Subcutaneous abdominal adipose tissue (tissue), 5 donors: Measurements from ENCODE around the gene AKR7A3.
"Not testable (repeated sequence)": the region's sequence is repeated elsewhere in the genome, so short reads cannot be mapped to it uniquely, and the experiment has no call there.

ENCODE experiments used
- H3K27ac ChIP-seq: one replicate; pipeline ENCODE4 v1.7.0; 2013; ENCODE audit warnings: low read depth, mild to moderate bottlenecking, inconsistent platforms, low read length, moderate library complexity
- H3K27me3 ChIP-seq, 5 donors: one replicate each; pipeline ENCODE4 v1.7.0; 2013; ENCODE audit warnings: low read length in 5 of 5, inconsistent platforms in 1 of 5; ENCODE audit not compliant: control insufficient read depth in 5 of 5, insufficient read depth in 4 of 5
- H3K36me3 ChIP-seq, 5 donors: one replicate each; pipeline ENCODE4 v1.7.0; 2013; ENCODE audit warnings: low read length in 5 of 5; ENCODE audit not compliant: control insufficient read depth in 5 of 5, insufficient read depth in 5 of 5
- H3K4me1 ChIP-seq, 5 donors: one replicate each; pipeline ENCODE4 v1.7.0; 2013; ENCODE audit warnings: low read length in 5 of 5, mild to moderate bottlenecking in 3 of 5, moderate library complexity in 1 of 5; ENCODE audit not compliant: control insufficient read depth in 5 of 5, insufficient read depth in 5 of 5
- H3K4me3 ChIP-seq, 5 donors: one replicate each; pipeline ENCODE4 v1.7.0; 2013; ENCODE audit warnings: low read length in 5 of 5, low read depth in 1 of 5
- H3K9ac ChIP-seq, 5 donors: one replicate each; pipeline ENCODE4 v1.7.0; 2013; ENCODE audit warnings: low read length in 5 of 5, mild to moderate bottlenecking in 4 of 5, moderate library complexity in 3 of 5
- H3K9me3 ChIP-seq, 5 donors: one replicate each; pipeline ENCODE4 v1.7.0; 2013; ENCODE audit warnings: low read length in 5 of 5; ENCODE audit not compliant: control insufficient read depth in 5 of 5
- donor health status: healthy.
- donor health status: healthy.
- donor health status: healthy.
- donor health status: healthy.
- donor health status: healthy.

Gene AKR7A3

DNA sequence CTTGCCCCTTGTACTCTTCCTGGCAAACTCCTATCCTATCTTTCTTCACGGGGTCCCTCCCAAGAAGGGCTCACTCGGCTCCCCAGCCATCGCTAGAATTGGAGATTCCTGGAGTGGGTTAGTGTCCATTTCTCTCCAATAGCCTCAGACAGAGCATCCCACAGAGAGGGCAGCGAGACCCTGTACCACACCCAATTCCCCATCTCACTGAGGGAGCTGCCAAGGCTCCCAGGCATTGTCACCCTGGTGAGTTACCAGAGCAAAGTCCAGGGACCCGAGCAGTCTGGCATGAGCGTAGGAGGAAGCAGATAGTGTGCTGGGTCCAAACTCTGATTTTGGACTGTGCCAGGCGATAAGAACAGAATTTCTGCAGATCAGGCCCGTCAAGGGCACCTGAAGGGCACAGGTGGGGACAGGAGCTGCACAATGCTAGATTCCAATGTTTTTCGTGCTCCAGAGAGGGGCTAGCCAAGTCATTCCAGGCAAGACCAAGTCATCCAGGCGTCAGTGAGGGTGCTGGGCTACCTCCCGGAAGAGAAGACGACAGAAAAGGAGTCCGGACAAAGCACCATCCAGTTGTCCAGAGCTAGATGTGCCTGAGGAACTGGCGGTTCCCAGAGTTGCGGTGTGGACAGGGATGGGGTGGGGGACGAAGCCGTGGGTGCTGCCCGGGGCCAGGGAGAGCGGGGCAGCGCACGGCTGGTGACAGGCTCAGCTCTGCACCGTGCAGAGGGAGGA, 15.3 kb downstream of the AKR7A3 start:
- Histone ChIP-seq H3K27ac (no peak overlapping the region), H3K4me3 (no peak overlapping the region), H3K9me3 (peaks cover 0 to 13% (median 3%) of the 10 kb centered on the region in 5 donors), H3K9ac (no peak overlapping the region), H3K36me3 (peaks cover 0 to 5% (median 0%) of the 10 kb centered on the region in 5 donors), H3K27me3 (peaks cover 0 to 5% (median 3%) of the 10 kb centered on the region in 5 donors), H3K4me1 (peaks cover 0 to 3% (median 0%) of the 10 kb centered on the region in 5 donors)

DNA sequence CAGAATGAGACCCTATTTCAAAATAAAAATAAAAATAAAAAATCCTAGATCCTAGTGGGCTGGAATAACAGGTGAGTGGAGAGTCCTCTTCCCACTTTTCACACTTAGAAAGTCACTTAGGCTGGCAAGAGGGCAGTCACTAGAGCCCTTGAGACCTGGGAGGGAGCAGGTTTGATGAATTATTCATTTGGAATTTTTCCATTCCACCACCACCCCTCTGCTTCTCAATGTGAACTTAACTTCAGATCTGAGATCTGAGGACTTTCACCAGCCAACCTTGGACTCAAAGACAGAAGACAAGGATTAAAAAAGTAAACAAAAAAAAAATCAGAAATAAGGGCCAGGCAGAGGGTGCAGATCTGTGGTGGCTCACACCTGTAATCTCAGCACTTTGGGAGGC, 16.5 kb downstream of the AKR7A3 start:
- Histone ChIP-seq H3K9ac (no peak overlapping the region), H3K4me3 (no peak overlapping the region)

DNA sequence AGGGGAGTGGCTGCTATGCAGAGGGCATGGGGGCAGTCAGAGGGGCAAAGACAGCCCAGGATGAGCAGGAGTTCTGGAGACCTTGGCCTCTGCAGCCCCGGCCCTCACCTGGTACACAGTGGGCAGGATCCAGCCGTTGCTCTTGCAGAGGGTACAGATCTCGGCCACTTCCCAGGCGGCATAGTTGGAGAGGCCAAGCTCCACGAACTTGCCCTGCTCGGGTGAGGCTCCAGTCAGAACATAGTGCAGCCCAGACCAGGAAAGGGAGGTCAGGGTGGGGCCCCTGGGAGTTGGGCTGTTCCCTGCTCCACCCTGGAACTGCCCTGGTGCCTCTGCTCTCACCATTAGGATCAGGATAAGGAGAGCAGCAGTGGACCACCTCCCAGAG, 18.2 kb downstream of the AKR7A3 start:
- not testable (repeated sequence) for H3K27me3 ChIP-seq, H3K9me3 ChIP-seq, H3K4me1 ChIP-seq, H3K36me3 ChIP-seq, H3K4me3 ChIP-seq, H3K27ac ChIP-seq, H3K9ac ChIP-seq

More for the DNA sequence above, 16.5 kb downstream of the AKR7A3 start:
- Histone ChIP-seq H3K27ac (no peak overlapping the region), H3K4me1 (peaks cover 0 to 3% (median 0%) of the 10 kb centered on the region in 5 donors), H3K36me3 (peaks cover 0 to 5% (median 0%) of the 10 kb centered on the region in 5 donors), H3K9me3 (peaks cover 0 to 8% (median 3%) of the 10 kb centered on the region in 5 donors), H3K27me3 (peaks cover 0 to 5% (median 3%) of the 10 kb centered on the region in 5 donors)

DNA sequence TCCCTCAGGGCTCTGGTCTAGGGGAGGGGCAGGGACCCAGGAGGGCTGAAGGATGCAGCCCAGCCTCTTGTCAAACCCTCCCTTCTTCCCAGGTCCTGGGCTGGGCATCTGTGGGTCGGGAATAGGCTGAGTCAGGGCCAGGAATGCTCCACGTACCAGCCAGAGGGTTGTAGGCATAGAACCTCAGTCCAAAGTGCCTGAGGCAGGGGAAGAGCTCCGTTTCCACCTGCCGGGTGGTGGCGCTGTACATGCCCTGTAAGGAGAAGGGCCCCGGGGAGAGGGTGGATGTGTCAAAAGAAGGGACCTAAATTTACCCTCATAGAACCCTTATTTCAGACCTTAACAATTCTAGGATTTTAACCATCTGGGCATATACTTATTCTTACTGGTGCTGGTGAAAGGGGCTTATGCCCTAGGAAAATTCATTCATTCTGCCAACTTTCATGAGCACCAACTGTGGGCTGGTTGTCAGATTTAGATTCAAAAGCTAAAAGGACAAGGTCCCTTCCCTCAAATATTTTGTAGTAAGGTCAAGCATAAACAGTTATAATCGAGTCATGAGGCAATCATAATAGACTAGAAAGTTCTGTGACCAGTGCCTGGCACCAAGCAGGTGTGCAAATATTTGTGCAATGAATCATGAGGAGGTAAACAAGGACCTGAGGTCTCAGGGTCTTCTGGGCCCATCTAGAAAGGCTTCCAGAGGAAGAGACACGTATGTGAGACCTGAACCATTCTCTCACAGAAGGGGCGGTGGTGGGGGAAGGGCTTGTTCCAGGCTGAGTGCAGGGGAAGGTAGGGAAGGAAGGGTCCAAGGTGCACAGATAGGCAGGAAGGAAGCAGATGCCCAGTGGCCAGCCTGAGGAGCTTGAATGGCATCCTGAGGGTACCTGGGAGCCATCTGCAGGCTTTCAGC, 18.9 kb downstream of the AKR7A3 start:
- H3K9me3 ChIP-seq, H3K27me3 ChIP-seq, H3K4me3 ChIP-seq, H3K9ac ChIP-seq, H3K4me1 ChIP-seq, H3K27ac ChIP-seq, H3K36me3 ChIP-seq: not testable (repeated sequence)

DNA sequence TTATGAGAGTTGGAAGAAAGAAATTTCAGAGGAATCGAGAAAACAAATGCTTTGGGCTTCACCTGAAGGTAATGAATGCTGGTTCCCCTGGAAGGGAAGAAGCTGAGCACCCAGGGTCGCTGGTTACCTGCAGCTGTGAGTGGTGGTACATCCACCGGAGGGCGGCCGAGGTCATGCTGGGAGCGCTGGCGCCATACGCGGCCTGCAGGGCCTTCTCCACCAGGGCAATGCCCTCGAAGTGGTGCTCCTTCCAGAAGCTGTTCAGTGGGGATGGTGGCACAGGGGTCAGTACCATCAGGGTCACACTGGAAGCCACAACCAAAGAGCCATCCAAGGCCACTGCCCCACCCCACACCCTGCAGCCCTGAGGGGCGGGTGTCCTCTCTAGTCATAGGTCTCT, 20.1 kb downstream of the AKR7A3 start:
- Histone ChIP-seq H3K4me3 (no peak overlapping the region), H3K36me3 (peaks cover 0 to 5% (median 0%) of the 10 kb centered on the region in 5 donors), H3K9me3 (no peaks in the 10 kb centered on the region), H3K27ac (no peak overlapping the region), H3K4me1 (no peaks in the 10 kb centered on the region), H3K9ac (no peak overlapping the region), H3K27me3 (peaks cover 0 to under 1% (median 0%) of the 10 kb centered on the region in 5 donors)

DNA sequence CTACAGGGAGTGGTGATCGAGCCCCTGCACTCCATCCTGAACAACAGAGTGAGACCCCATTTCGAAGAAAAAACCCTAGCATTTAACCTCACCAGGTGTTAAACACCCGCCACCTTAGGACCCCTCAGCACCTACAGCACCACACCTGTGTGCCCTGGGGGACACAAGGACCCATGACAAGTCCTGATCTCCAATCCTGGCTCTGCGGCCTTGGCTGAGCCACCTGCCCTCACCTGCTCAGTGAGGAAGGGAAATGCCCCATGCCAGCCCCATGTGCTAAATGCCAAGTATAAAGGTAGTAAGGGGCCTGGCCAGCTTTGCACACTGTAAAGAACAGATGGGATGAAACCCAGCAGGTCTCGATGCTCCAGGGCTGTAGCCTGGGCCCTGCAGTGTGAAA, 25.8 kb downstream of the AKR7A3 start:
- Histone ChIP-seq H3K36me3 (peaks cover 0 to 33% (median 29%) of the 10 kb centered on the region in 5 donors), H3K4me3 (no peak overlapping the region), H3K9ac (no peak overlapping the region), H3K4me1 (peaks cover 0 to 2% (median 0%) of the 10 kb centered on the region in 5 donors), H3K27me3 (no peaks in the 10 kb centered on the region), H3K27ac (no peak overlapping the region), H3K9me3 (no peaks in the 10 kb centered on the region)

DNA sequence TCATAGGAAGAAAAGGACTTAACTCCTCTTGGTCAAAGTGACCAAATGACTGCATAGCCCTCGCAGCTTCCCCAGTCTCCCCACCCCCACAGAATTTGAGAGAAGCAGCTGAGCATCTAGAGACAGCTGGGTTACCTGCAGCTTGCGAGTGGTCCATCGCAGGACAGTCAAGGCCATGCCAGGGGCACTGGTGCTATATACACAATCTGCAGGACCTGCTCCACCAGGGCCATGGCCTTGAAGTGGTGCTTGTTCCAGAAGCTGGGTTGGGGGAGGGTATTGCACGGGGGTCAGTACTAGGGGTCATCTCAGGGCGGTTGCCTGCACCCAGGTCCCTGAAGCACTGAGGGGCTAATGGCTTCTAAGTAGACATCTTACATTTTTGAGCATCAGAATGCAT, 26.5 kb downstream of the AKR7A3 start:
- no peaks in the 10 kb centered on the region for H3K27me3 ChIP-seq
- H3K27ac ChIP-seq = no peak overlapping the region
- no peaks in the 10 kb centered on the region for H3K9me3 ChIP-seq
- H3K36me3 ChIP-seq = peaks cover 0 to 40% (median 36%) of the 10 kb centered on the region in 5 donors
- H3K9ac ChIP-seq = no peak overlapping the region
- H3K4me3 ChIP-seq = no peak overlapping the region
- peaks cover 0 to 9% (median 0%) of the 10 kb centered on the region in 5 donors for H3K4me1 ChIP-seq

DNA sequence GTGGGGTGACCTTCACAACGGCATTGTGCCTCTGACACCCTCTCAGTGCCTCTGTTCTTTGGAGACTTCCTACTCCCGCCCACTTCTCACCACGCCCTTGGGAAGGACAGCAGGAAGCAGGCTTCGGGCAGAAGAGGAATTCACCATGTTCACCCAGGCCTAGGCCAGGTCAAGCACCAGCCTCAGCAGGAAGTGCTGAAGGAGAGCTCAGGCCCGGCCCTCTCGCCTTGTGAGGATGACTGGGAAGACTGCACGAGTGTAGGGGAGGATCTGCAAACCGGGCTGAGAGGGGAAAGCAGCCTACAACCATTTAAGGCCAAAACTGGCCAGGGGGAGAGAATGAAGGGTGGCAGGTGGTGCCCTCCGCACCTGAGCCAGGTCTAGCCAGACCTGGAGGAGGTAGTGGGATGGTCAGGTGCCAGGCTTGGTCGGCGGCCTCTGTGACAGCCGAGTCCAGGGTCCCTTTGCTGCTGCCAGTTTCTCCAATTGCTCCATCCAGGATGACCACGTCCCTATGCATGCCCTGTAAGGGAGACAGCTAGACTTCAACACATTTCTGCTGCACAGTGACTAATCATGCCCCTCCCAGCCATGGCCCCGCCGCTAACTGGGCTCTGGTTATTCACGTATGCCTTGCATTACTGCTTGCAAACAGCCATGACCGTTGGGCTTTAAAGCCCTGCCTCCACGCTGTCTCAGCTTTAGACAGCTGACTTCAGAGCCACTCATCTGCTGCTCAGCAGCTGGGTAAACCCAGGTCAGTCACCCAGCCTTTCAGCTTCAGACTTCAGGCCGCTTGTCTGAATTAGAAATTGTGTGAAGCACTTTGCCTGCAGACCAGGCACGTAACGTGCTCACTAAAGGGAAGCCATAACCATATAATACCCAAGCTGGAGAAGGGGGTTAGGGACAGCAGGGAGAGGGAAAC, 28.1 kb downstream of the AKR7A3 start:
- Histone ChIP-seq H3K36me3 (peaks cover 0 to 55% (median 49%) of the 10 kb centered on the region in 5 donors), H3K9ac (no peak overlapping the region), H3K27me3 (no peaks in the 10 kb centered on the region), H3K4me1 (peaks cover 0 to 15% (median 0%) of the 10 kb centered on the region in 5 donors), H3K4me3 (no peak overlapping the region), H3K27ac (no peak overlapping the region), H3K9me3 (no peaks in the 10 kb centered on the region)

DNA sequence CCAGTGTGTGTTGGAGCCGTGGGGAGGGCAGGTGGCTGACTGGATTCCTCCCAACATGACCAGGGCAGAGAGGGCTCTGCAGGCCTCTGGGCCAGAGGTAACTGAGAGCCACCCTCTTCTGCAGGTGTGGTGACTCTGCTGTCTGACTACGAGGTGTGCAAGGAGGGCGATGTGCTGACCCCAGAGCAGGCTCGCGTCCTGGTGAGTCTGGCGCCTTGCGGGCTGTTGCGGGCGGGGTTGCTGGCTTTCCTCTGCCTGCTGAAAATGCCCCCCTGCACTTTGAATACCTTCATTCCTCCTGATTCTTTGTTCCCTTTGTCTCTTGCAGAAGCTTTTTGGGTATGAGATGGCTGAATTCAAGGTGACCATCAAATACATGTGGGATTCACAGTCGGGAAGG, 30.2 kb downstream of the AKR7A3 start:
- no peaks in the 10 kb centered on the region for H3K9me3 ChIP-seq
- peaks cover 0 to 62% (median 51%) of the 10 kb centered on the region in 5 donors for H3K36me3 ChIP-seq
- H3K27me3 ChIP-seq = no peaks in the 10 kb centered on the region
- H3K4me3 ChIP-seq = no peak overlapping the region
- H3K9ac ChIP-seq = no peak overlapping the region
- peaks cover 0 to 21% (median 3%) of the 10 kb centered on the region in 5 donors for H3K4me1 ChIP-seq
- H3K27ac ChIP-seq = no peak overlapping the region
